WTC11 (cell line): ENCODE results near the gene SMO. TPM values are rescaled to one million over a fixed set of nuclear protein-coding genes. Genes with fewer than 3 reads are reported as not detected.

Experiments used
- ATAC-seq: fragments of 200-7000 bp; cut with Tn5 transposase; 2 replicates; pipeline ENCODE4 v1.10.0; 2021; ENCODE audit warnings: mild to moderate bottlenecking, moderate library complexity
- CTCF ChIA-PET: fragments of 300-600 bp; sonication (Branson Sonifier 250); formaldehyde crosslinking; loops from one replicate; lab custom pipeline; 2021; ENCODE audit warnings: antibody characterized with exemption; lab: Charles Lee
- POLR2A ChIA-PET: fragments of 350-600 bp; sonication (Branson Sonifier 250); formaldehyde crosslinking; loops from one replicate; lab custom pipeline; 2021; ENCODE audit warnings: antibody characterized with exemption; lab: Charles Lee
- DNase-seq: peaks from one replicate; pipeline ENCODE4 v3.0.0; 2021; ENCODE audit warnings: low spot score
- H3K27ac Mint-ChIP-seq: 2 replicates; pipeline ENCODE4 v1.8.0; 2021; ENCODE audit warnings: mixed read lengths
- H3K27me3 Mint-ChIP-seq: 2 replicates; pipeline ENCODE4 v1.8.0; 2021; ENCODE audit warnings: low read depth, mild to moderate bottlenecking, moderate library complexity, mixed read lengths
- H3K36me3 Mint-ChIP-seq: 2 replicates; pipeline ENCODE4 v1.8.0; 2021; ENCODE audit warnings: mixed read lengths
- H3K4me1 Mint-ChIP-seq: 2 replicates; pipeline ENCODE4 v1.8.0; 2022; ENCODE audit warnings: mixed read lengths
- H3K4me3 Mint-ChIP-seq: 2 replicates; pipeline ENCODE4 v1.8.0; 2021; ENCODE audit warnings: mild to moderate bottlenecking, moderate library complexity, mixed read lengths
- H3K9me3 Mint-ChIP-seq: 2 replicates; pipeline ENCODE4 v1.8.0; 2021; ENCODE audit warnings: mixed read lengths
- AFF4 ChIP-seq: sonication (generic); formaldehyde crosslinking; IDR thresholded peaks from 2 replicates; pipeline ENCODE4 v1.8.1; 2023; ENCODE audit warnings: mild to moderate bottlenecking, missing genetic modification reagents, borderline replicate concordance
- ATF6 ChIP-seq: sonication (generic); formaldehyde crosslinking; IDR thresholded peaks from 2 replicates; pipeline ENCODE4 v1.8.1; 2023; ENCODE audit warnings: mild to moderate bottlenecking, missing genetic modification reagents
- ELF4 ChIP-seq: sonication (generic); formaldehyde crosslinking; IDR thresholded peaks from 2 replicates; pipeline ENCODE4 v1.8.1; 2022; ENCODE audit warnings: low read depth, mild to moderate bottlenecking, moderate library complexity, missing genetic modification reagents
- EMX1 ChIP-seq: fragments of 250-450 bp; sonication (Bioruptor Pico); IDR thresholded peaks from 2 replicates; pipeline ENCODE4 v1.8.0; 2021; ENCODE audit warnings: mild to moderate bottlenecking
- FOXJ3 ChIP-seq: sonication (generic); formaldehyde crosslinking; IDR thresholded peaks from 2 replicates; pipeline ENCODE4 v1.9.0; 2021; ENCODE audit warnings: missing genetic modification reagents, mild to moderate bottlenecking, borderline replicate concordance
- GTF2I ChIP-seq: fragments of 250-450 bp; sonication (Bioruptor Pico); conservative IDR thresholded peaks from 2 replicates; pipeline ENCODE4 v1.4.0; 2021; ENCODE audit warnings: mild to moderate bottlenecking
- HMGXB4 ChIP-seq: sonication (generic); formaldehyde crosslinking; IDR thresholded peaks from 2 replicates; pipeline ENCODE4 v1.8.1; 2023; ENCODE audit warnings: mild to moderate bottlenecking, moderate library complexity, missing genetic modification reagents
- NFYB ChIP-seq: sonication (generic); formaldehyde crosslinking; conservative IDR thresholded peaks from 2 replicates; pipeline ENCODE4 v1.8.0; 2022; ENCODE audit warnings: low read depth, missing genetic modification reagents
- NR1H2 ChIP-seq: sonication (generic); formaldehyde crosslinking; IDR thresholded peaks from 2 replicates; pipeline ENCODE4 v1.9.0; 2021; ENCODE audit warnings: mild to moderate bottlenecking, moderate library complexity, missing genetic modification reagents
- RORB ChIP-seq: fragments of 250-450 bp; sonication (Bioruptor Pico); IDR thresholded peaks from 2 replicates; pipeline ENCODE4 v1.9.0; 2021; ENCODE audit warnings: mild to moderate bottlenecking
- SMAD3 ChIP-seq: sonication (generic); formaldehyde crosslinking; IDR thresholded peaks from 2 replicates; pipeline ENCODE4 v1.8.0; 2022; ENCODE audit warnings: missing genetic modification reagents, mild to moderate bottlenecking, borderline replicate concordance
- SP1 ChIP-seq: sonication (generic); formaldehyde crosslinking; conservative IDR thresholded peaks from 2 replicates; pipeline ENCODE4 v1.8.1; 2022; ENCODE audit warnings: missing genetic modification reagents
- ZBTB21 ChIP-seq: sonication (generic); formaldehyde crosslinking; IDR thresholded peaks from 2 replicates; pipeline ENCODE4 v1.8.1; 2023; ENCODE audit warnings: mild to moderate bottlenecking, missing genetic modification reagents, borderline replicate concordance
- ZMAT4 ChIP-seq: fragments of 250-450 bp; sonication (Bioruptor Pico); IDR thresholded peaks from 2 replicates; pipeline ENCODE4 v1.9.0; 2021; ENCODE audit warnings: mild to moderate bottlenecking
- ZNF219 ChIP-seq: sonication (generic); formaldehyde crosslinking; IDR thresholded peaks from 2 replicates; pipeline ENCODE4 v1.8.0; 2023; ENCODE audit warnings: missing genetic modification reagents, mild to moderate bottlenecking, borderline replicate concordance
- ZNF232 ChIP-seq: sonication (generic); formaldehyde crosslinking; IDR thresholded peaks from 2 replicates; pipeline ENCODE4 v1.8.0; 2022; ENCODE audit warnings: mild to moderate bottlenecking, missing genetic modification reagents
- ZNF532 ChIP-seq: fragments of 250-450 bp; sonication (Bioruptor Pico); IDR thresholded peaks from 2 replicates; pipeline ENCODE4 v1.9.0; 2021; ENCODE audit warnings: mild to moderate bottlenecking, borderline replicate concordance
- total RNA-seq: library from RNA; stranded (reverse); gene quantifications from 3 replicates; pipeline ENCODE4 v1.2.3, GENCODE V29; 2021

SMO gene
- total RNA-seq, 1 experiment from 2014 or later, result 56.9 TPM

GRCh38 chr7:129245533-129245932 is 57.1 kb downstream of the SMO start:
- DNase-seq (no peak), ATAC-seq (no peak)
- Mint-ChIP-seq H3K27me3 (no peaks in the 10 kb centered on the region), H3K9me3 (peaks cover 23% of the 10 kb centered on the region), H3K4me1 (peaks cover 7% of the 10 kb centered on the region), H3K4me3 (no peak overlapping the region), H3K36me3 (peaks cover 17% of the 10 kb centered on the region), H3K27ac (no peak overlapping the region)
- POLR2A ChIA-PET, result no interaction called here
- CTCF ChIA-PET, result no interaction called here
- TF ChIP-seq HMGXB4 (CRISPR knock-in tag) (no peak), NFYB (CRISPR knock-in tag) (no peak)

- Mint-ChIP-seq H3K9me3 (peaks cover 23% of the 10 kb centered on the region), H3K27me3 (no peaks in the 10 kb centered on the region), H3K4me1 (peaks cover 7% of the 10 kb centered on the region), H3K4me3 (no peak overlapping the region), H3K27ac (no peak overlapping the region), H3K36me3 (peaks cover 17% of the 10 kb centered on the region)
- ChIA-PET POLR2A (no interaction called here), CTCF (interaction anchor here (1.7 kb wide), 1 partner anchor 28 kb away, joined by 4 read pairs; no protein-coding TSS in a partner anchor)
- ATAC-seq, result no peak
- DNase-seq, result no peak
- TF ChIP-seq AFF4 (no peak), SMAD3 (CRISPR knock-in tag) (no peak), RORB (CRISPR knock-in tag) (no peak), ZBTB21 (CRISPR knock-in tag) (no peak), SP1 (CRISPR knock-in tag) (no peak), ZNF232 (CRISPR knock-in tag) (no peak), ELF4 (CRISPR knock-in tag) (no peak), GTF2I (CRISPR knock-in tag) (no peak), NR1H2 (CRISPR knock-in tag) (no peak), EMX1 (no peak), ZMAT4 (no peak), ATF6 (CRISPR knock-in tag) (no peak), ZNF219 (CRISPR knock-in tag) (no peak), FOXJ3 (CRISPR knock-in tag) (no peak), ZNF532 (CRISPR knock-in tag) (no peak)
These were observed 58.7 kb downstream of the SMO start for GRCh38 chr7:129247087-129247486.
